Measurements from ENCODE around the gene HINT3. TPM values are rescaled to one million over a fixed set of nuclear protein-coding genes. Genes with fewer than 3 reads are reported as not detected.
"Not testable (repeated sequence)": the region's sequence is repeated elsewhere in the genome, so short reads cannot be mapped to it uniquely, and the experiment has no call there.

The HINT3 gene
- total RNA-seq, 2 experiments from 2014 or later: 7.5 to 8.3 TPM

DNA sequence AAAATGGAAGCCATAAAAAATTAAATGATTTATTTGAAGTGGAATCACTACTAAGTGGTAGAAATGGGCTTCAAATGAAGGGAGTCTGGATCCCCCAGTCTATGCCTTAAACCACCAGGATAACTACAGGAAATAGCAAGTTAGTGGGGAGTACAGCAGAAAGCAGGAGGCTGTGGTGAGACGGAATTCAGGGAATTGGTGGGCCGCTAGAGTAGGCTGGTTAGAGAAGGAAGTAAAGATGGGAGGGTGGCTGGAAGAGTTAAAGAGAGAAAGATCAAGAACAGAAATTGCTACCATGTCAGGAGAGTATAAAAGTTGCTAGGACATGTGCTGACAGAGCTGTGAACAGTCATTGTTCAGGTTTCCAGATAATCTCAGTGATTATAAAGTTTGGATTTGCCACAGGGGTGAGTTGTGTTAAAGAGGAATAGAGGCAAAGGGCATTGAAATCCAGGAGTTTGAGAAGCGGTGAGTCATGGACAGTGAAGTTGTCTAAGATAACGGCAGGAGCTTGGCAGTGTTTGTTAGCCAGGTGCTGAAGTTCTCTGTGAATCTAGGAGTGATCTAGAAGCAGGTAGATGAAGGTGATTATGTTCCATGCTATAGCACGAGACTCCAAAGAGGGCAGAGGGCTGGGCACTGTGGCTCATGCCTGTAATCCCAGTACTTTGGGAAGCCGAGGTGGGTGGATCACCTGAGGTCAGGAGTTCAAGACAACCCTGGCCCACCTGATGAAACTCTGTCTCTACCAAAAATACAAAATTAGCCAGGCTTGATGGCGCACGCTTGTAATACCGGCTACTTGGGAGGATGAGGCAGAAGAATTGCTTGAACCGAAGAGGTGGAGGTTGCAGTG, 13.7 kb upstream of the HINT3 start:
- Mint-ChIP-seq H3K9me3 (no peaks in the 10 kb centered on the region), H3K4me1 (peaks cover 9% of the 10 kb centered on the region), H3K27me3 (peaks cover 20% of the 10 kb centered on the region), H3K36me3 (ENCODE audit: low read depth) (no peaks in the 10 kb centered on the region), H3K4me3 (no peak overlapping the region), H3K27ac (no peak overlapping the region)
- no peak for DNase-seq
- CTCF ChIA-PET: interaction anchor here (1.2 to 4.5 kb wide), 3 partner anchors 10 to 33 kb away, joined by 4 to 18 read pairs (median 4); partner anchors contain the start of gene HINT3
- POLR2A ChIA-PET: no interaction called here

DNA sequence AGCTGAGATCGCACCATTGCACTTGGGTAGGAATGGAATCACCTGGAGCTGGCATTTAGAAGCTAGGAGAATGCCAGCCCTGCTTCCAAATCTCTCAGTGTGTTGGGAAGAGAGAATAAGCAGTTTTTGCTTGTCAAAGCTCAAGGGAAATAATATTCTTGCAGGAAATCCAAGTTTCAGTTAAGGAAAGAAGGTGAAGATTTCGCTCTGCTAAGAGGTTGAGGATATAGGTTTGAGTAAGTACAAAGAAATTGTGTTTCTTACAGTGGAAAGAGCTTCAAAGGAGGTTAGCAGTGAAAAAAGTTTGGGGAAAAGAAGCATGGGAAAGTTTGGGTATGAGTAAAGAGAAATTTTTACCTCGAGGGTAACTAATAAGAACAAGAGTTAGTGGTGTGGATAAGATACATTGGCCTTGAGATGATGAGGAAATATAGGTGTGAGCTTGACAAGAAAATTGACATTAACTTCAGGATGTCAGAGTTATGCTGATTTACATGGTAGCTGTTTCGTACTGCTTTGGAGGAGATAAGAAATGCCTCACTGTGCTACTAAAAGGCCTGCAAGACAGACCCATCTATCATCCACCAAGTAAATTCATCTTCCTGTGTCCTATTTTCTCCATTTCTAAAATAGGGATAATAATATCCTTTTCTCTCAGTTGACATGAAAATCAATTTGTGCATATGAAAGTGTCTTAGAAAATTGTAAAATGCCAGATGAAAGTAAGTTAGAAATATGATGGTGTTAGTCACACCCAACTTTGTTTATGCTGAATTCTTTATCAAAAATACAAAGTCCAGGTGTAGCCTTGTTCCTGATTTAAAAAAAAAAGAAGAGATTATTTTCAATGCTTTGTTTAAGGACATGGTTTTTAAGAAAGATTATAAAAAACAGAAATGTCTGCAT, 12.8 kb upstream of the HINT3 start:
- ChIA-PET POLR2A (interaction anchor here (0.7 kb wide), 1 partner anchor 19 kb away, joined by 3 read pairs; no protein-coding TSS in a partner anchor), CTCF (interaction anchor here (0.8 to 4.5 kb wide), 4 partner anchors 9 to 33 kb away, joined by 3 to 18 read pairs (median 5); partner anchors contain the start of gene HINT3)
- H3K36me3 Mint-ChIP-seq (ENCODE audit: low read depth): no peaks in the 10 kb centered on the region
- no peak for DNase-seq
- H3K4me1 Mint-ChIP-seq: peaks cover 9% of the 10 kb centered on the region
- H3K9me3 Mint-ChIP-seq: no peaks in the 10 kb centered on the region
- H3K27ac Mint-ChIP-seq: no peak overlapping the region
- peaks cover 21% of the 10 kb centered on the region for H3K27me3 Mint-ChIP-seq
- no peak overlapping the region for H3K4me3 Mint-ChIP-seq

DNA sequence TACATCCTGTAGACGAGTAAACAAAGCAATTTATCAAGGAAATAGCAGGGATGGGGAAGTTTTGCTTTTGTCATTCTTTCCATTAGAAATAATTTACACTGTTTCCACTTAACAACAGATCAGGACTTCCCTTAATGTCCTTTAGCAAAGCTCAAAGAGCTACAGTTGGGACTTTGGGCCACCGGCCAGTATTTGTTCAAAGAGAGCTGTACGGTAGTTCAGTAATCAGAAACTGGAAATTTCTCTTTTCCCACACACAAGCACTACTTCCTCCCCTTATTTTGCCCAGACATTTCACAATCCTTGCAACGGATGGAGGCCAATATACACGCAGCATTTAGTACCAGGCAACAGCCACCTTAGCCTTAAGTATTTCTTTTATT, 12.1 kb upstream of the HINT3 start:
- POLR2A ChIA-PET: no interaction called here
- Mint-ChIP-seq H3K4me3 (no peak overlapping the region), H3K27me3 (peaks cover 18% of the 10 kb centered on the region), H3K9me3 (no peaks in the 10 kb centered on the region), H3K36me3 (ENCODE audit: low read depth) (no peaks in the 10 kb centered on the region), H3K27ac (no peak overlapping the region), H3K4me1 (peaks cover 9% of the 10 kb centered on the region)
- DNase-seq: no peak
- CTCF ChIA-PET: interaction anchor here (1.0 to 4.5 kb wide), 3 partner anchors 8 to 12 kb away, joined by 3 to 18 read pairs (median 6); partner anchors contain the start of gene HINT3

DNA sequence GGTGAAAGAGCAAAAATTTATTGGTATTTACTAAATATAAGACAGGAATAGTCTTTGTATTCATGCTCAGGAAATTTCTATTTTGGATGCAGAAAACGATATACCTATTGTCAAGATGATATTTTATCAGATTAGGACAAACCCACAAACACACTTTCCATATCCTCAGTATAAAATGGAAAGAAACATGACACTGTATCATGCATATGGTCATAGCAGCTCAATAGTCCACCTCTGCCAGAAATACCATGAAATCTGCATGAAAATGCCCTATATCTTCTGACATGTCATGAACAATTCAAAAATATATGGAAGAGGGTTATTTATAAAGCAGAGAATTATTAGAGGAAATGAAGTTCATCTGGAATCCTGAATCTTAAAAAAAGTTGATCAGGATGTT, 11.7 kb upstream of the HINT3 start:
- H3K36me3 Mint-ChIP-seq (ENCODE audit: low read depth): no peaks in the 10 kb centered on the region
- peaks cover 7% of the 10 kb centered on the region for H3K4me1 Mint-ChIP-seq
- H3K27me3 Mint-ChIP-seq: peaks cover 18% of the 10 kb centered on the region
- H3K27ac Mint-ChIP-seq: no peak overlapping the region
- H3K9me3 Mint-ChIP-seq: no peaks in the 10 kb centered on the region
- no peak overlapping the region for H3K4me3 Mint-ChIP-seq
- CTCF ChIA-PET: interaction anchor here (1.0 to 4.5 kb wide), 3 partner anchors 8 to 11 kb away, joined by 3 to 18 read pairs (median 6); partner anchors contain the start of gene HINT3
- DNase-seq: no peak
- POLR2A ChIA-PET: no interaction called here

DNA sequence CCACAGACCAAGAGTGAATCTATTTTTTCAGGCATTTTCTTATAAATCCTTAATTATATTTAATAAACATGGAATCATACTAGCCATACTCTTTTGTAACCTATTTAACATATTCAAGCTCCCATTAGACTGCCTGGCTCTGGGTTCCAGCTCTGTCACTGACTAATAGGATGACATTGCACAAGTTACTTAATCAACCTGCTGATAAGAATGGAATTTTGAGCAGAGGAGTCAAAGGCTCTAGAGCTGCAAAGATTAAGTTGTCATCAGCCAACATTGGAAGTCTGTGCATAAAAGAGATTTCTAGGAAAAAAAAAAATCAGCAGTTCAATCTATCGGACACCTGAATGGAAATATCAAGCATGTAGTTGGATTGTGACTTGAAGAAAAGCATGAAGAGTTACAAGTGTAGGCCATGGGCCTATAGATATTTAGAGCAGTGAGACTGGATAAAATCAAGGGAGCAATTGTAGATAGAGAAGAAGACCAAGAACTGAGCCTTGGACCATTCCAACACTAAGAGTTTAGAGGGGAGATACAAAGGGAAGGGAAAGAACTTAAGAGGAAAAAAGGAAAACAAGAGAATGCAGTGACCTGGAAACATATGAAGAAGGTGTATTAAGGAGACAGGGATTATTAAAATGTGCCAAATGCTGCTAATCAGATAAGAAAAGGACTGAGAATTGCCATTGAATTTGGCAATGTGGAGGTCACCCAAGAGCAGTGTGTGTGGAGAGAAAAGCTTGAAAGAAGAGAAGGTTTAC, 11.0 kb upstream of the HINT3 start:
- Mint-ChIP-seq H3K9me3 (no peaks in the 10 kb centered on the region), H3K4me1 (peaks cover 7% of the 10 kb centered on the region), H3K36me3 (ENCODE audit: low read depth) (no peaks in the 10 kb centered on the region), H3K27me3 (peaks cover 16% of the 10 kb centered on the region), H3K4me3 (no peak overlapping the region), H3K27ac (no peak overlapping the region)
- CTCF ChIA-PET: interaction anchor here (1.0 to 1.2 kb wide), 2 partner anchors 10 kb away, joined by 3 to 6 read pairs; partner anchors contain the start of gene HINT3
- POLR2A ChIA-PET: no interaction called here
- DNase-seq: no peak

- no peak for DNase-seq
- CTCF ChIA-PET: interaction anchor here (1.0 to 1.8 kb wide), 4 partner anchors 9 to 156 kb away, joined by 3 to 10 read pairs (median 4); partner anchors contain the start of genes HINT3 and NCOA7
- Mint-ChIP-seq H3K9me3 (no peaks in the 10 kb centered on the region), H3K36me3 (ENCODE audit: low read depth) (no peaks in the 10 kb centered on the region), H3K4me1 (peaks cover 7% of the 10 kb centered on the region), H3K27me3 (peaks cover 8% of the 10 kb centered on the region), H3K4me3 (no peak overlapping the region), H3K27ac (no peak overlapping the region)
- POLR2A ChIA-PET: no interaction called here
Observed at GRCh38 chr6:125947615-125948014, 9.0 kb upstream of the HINT3 start.

DNA sequence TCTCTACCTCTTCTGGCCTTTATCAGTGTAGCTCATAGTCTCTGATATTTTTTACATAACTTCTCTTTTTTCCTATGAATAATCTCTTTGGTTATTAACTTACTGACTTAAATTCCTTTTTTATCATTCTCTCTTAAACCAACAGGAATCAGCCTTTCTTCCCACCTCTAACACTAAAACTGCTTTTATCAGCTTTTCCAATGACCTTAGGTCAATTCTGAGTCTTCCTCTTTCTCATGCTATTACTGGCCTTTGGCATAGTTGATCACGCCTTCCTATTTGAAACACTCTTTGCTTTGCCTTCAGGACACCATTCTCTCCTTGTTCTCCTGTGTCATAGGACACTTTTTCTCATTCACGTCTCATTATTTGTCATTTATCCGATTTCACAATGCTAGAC, 8.1 kb upstream of the HINT3 start:
- POLR2A ChIA-PET: no interaction called here

DNA sequence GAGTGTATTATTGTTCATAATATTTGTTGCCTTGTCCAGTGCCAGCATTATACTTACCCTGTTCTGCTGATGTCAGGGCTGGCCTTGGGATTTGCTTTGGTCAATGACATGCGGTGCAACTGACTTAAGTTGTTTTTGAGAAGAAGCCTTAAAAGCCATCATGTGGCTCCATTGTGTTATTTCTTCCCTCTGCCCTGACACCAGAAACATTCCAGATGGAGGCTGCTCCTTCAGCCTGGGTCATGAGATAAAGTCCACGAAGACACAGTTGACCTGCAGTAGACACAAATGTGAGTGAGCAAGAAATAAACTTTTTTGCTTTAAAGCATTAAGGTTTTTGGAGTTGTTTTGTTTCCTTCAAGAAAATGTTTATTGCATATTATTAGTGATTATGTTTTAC, 7.5 kb upstream of the HINT3 start:
- Mint-ChIP-seq H3K36me3 (ENCODE audit: low read depth) (no peaks in the 10 kb centered on the region), H3K27ac (no peak overlapping the region), H3K27me3 (peaks cover 8% of the 10 kb centered on the region), H3K9me3 (no peaks in the 10 kb centered on the region), H3K4me3 (no peak overlapping the region), H3K4me1 (peaks cover 3% of the 10 kb centered on the region)
- CTCF ChIA-PET: interaction anchor here (1.6 kb wide), 1 partner anchor 8 kb away, joined by 10 read pairs; the partner anchor contains the start of gene HINT3
- no peak for DNase-seq
- POLR2A ChIA-PET: no interaction called here

More for the DNA sequence above, 8.1 kb upstream of the HINT3 start:
- H3K27me3 Mint-ChIP-seq: peaks cover 8% of the 10 kb centered on the region
- peaks cover 7% of the 10 kb centered on the region for H3K4me1 Mint-ChIP-seq
- no peak overlapping the region for H3K4me3 Mint-ChIP-seq
- H3K9me3 Mint-ChIP-seq: no peaks in the 10 kb centered on the region
- H3K36me3 Mint-ChIP-seq (ENCODE audit: low read depth): no peaks in the 10 kb centered on the region
- CTCF ChIA-PET: interaction anchor here (1.0 to 1.8 kb wide), 4 partner anchors 8 to 157 kb away, joined by 3 to 10 read pairs (median 4); partner anchors contain the start of genes HINT3 and NCOA7
- DNase-seq: no peak
- H3K27ac Mint-ChIP-seq: no peak overlapping the region

DNA sequence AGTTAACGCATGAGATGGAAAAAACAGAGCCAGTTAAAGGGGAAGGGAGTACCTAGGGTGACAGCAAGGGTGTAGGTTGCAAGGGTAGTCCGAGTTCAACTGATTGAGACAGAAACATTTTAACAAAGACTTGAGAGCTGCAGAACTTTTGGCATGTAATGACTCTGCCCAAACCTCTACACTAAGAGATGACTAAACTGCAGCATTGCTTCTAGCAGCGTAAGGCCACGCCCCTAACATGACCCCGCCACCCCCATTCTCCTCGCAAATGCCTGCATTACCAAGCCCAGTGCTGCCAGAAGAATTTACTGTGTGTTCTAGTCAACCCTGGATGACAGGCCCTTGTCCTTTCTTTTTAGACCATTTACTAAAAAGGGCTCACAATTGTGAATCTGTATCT, 6.3 kb upstream of the HINT3 start:
- Mint-ChIP-seq H3K4me3 (no peak overlapping the region), H3K9me3 (no peaks in the 10 kb centered on the region), H3K27me3 (peaks cover 10% of the 10 kb centered on the region), H3K36me3 (ENCODE audit: low read depth) (no peaks in the 10 kb centered on the region), H3K27ac (no peak overlapping the region), H3K4me1 (peaks cover 5% of the 10 kb centered on the region)
- ChIA-PET CTCF (no interaction called here), POLR2A (no interaction called here)
- DNase-seq: no peak

GRCh38 chr6:125950716-125951115, 5.9 kb upstream of the HINT3 start:
- POLR2A ChIA-PET: not testable (repeated sequence)

GRCh38 chr6:125951323-125951722, 5.2 kb upstream of the HINT3 start:
- no peak overlapping the region for H3K27ac Mint-ChIP-seq
- DNase-seq: no peak
- no peaks in the 10 kb centered on the region for H3K9me3 Mint-ChIP-seq
- no peak overlapping the region for H3K4me3 Mint-ChIP-seq
- H3K27me3 Mint-ChIP-seq: peaks cover 6% of the 10 kb centered on the region
- ChIA-PET CTCF (interaction anchor here (1.0 to 3.2 kb wide), 4 partner anchors 23 to 159 kb away, joined by 3 to 8 read pairs (median 6); no protein-coding TSS in a partner anchor), POLR2A (interaction anchor here (0.6 kb wide), 1 partner anchor 74 kb away, joined by 5 read pairs; no protein-coding TSS in a partner anchor)
- H3K36me3 Mint-ChIP-seq (ENCODE audit: low read depth): no peaks in the 10 kb centered on the region
- H3K4me1 Mint-ChIP-seq: peaks cover 7% of the 10 kb centered on the region

More at GRCh38 chr6:125950716-125951115, 5.9 kb upstream of the HINT3 start:
- CTCF ChIA-PET: interaction anchor here (1.0 kb wide), 1 partner anchor 32 kb away, joined by 3 read pairs; no protein-coding TSS in a partner anchor
- H3K4me3 Mint-ChIP-seq; H3K27ac Mint-ChIP-seq; H3K9me3 Mint-ChIP-seq; DNase-seq; H3K4me1 Mint-ChIP-seq; H3K36me3 Mint-ChIP-seq (ENCODE audit: low read depth): not testable (repeated sequence)
- peaks cover 11% of the 10 kb centered on the region for H3K27me3 Mint-ChIP-seq

All from activated CD4-positive, alpha-beta T cell treated with anti-CD3 and anti-CD28 coated beads, Interleukin-2, amount 10 ng/mL, durations not matched to agents 7 days and 5 days (primary cell).